SK-N-SH treated with all-trans-retinoic acid at 6 μM for 48 hours (cell line): Measurements from ENCODE around the gene SART3.

Source experiments
- ATAC-seq: fragments of 200-7000 bp; cut with Tn5 transposase; 3 replicates; pipeline ENCODE4 v1.9.1; 2020; ENCODE audit warnings: mild to moderate bottlenecking, moderate library complexity
- BACH2 ChIP-seq: fragments of 250-450 bp; sonication (Bioruptor Pico); IDR thresholded peaks from 2 replicates; pipeline ENCODE4 v1.9.0; 2021; ENCODE audit warnings: mild to moderate bottlenecking, borderline replicate concordance
- CREB5 ChIP-seq: fragments of 250-450 bp; sonication (Bioruptor Pico); IDR thresholded peaks from 2 replicates; pipeline ENCODE4 v1.5.1; 2020; ENCODE audit warnings: low read depth, mild to moderate bottlenecking, moderate library complexity
- CSDC2 ChIP-seq: fragments of 250-450 bp; sonication (Bioruptor Pico); IDR thresholded peaks from 2 replicates; pipeline ENCODE4 v1.5.0; 2020; ENCODE audit warnings: mild to moderate bottlenecking, moderate library complexity
- CSRNP3 ChIP-seq: fragments of 250-450 bp; sonication (Bioruptor Pico); IDR thresholded peaks from 2 replicates; pipeline ENCODE4 v1.5.1; 2021; ENCODE audit warnings: mild to moderate bottlenecking, moderate library complexity
- ESRRG ChIP-seq: fragments of 250-450 bp; sonication (Bioruptor Pico); IDR thresholded peaks from 2 replicates; pipeline ENCODE4 v1.6.1; 2021; ENCODE audit warnings: mild to moderate bottlenecking
- GLIS3 ChIP-seq: fragments of 250-450 bp; sonication (Bioruptor Pico); IDR thresholded peaks from 2 replicates; pipeline ENCODE4 v1.5.0; 2020; ENCODE audit warnings: mild to moderate bottlenecking, moderate library complexity
- PATZ1 ChIP-seq: fragments of 250-450 bp; sonication (Bioruptor Pico); IDR thresholded peaks from 2 replicates; pipeline ENCODE4 v1.8.0; 2020; ENCODE audit warnings: mild to moderate bottlenecking, moderate library complexity, borderline replicate concordance
- POU6F1 ChIP-seq: fragments of 250-450 bp; sonication (Bioruptor Pico); IDR thresholded peaks from 2 replicates; pipeline ENCODE4 v1.8.0; 2021; ENCODE audit warnings: low read depth, mild to moderate bottlenecking, moderate library complexity, borderline replicate concordance
- PPARA ChIP-seq: fragments of 250-450 bp; sonication (Bioruptor Pico); IDR thresholded peaks from 2 replicates; pipeline ENCODE4 v1.5.0; 2020; ENCODE audit warnings: mild to moderate bottlenecking, borderline replicate concordance
- RARB ChIP-seq: fragments of 250-450 bp; sonication (Bioruptor Pico); IDR thresholded peaks from 2 replicates; pipeline ENCODE4 v1.8.0; 2021; ENCODE audit warnings: mild to moderate bottlenecking, moderate library complexity
- SNAI2 ChIP-seq: fragments of 250-450 bp; sonication (Bioruptor Pico); IDR thresholded peaks from 2 replicates; pipeline ENCODE4 v1.5.0; 2020; ENCODE audit warnings: mild to moderate bottlenecking, moderate library complexity
- TCF4 ChIP-seq: fragments of 250-450 bp; sonication (Bioruptor Pico); IDR thresholded peaks from 2 replicates; pipeline ENCODE4 v1.8.0; 2021; ENCODE audit warnings: mild to moderate bottlenecking, moderate library complexity, borderline replicate concordance
- TOX ChIP-seq: fragments of 250-450 bp; sonication (Bioruptor Pico); IDR thresholded peaks from 2 replicates; pipeline ENCODE4 v1.8.0; 2021; ENCODE audit warnings: mild to moderate bottlenecking, moderate library complexity, borderline replicate concordance
- TSHZ2 ChIP-seq: fragments of 250-450 bp; sonication (Bioruptor Pico); IDR thresholded peaks from 2 replicates; pipeline ENCODE4 v1.5.0; 2020; ENCODE audit warnings: mild to moderate bottlenecking, moderate library complexity
- ZC3H10 ChIP-seq: fragments of 250-450 bp; sonication (Bioruptor Pico); IDR thresholded peaks from 2 replicates; pipeline ENCODE4 v1.5.1; 2021; ENCODE audit warnings: mild to moderate bottlenecking, moderate library complexity
- ZFP30 ChIP-seq: fragments of 450-650 bp; formaldehyde crosslinking; IDR thresholded peaks from 2 replicates; pipeline ENCODE4 v1.5.0; 2022; ENCODE audit warnings: mild to moderate bottlenecking, moderate library complexity
- ZNF565 ChIP-seq: fragments of 450-650 bp; formaldehyde crosslinking; conservative IDR thresholded peaks from 2 replicates; pipeline ENCODE4 v1.5.0; 2020; ENCODE audit warnings: low read depth, mild to moderate bottlenecking, moderate library complexity
- ZNF70 ChIP-seq: fragments of 450-650 bp; formaldehyde crosslinking; IDR thresholded peaks from 2 replicates; pipeline ENCODE4 v1.5.0; 2020; ENCODE audit warnings: mild to moderate bottlenecking, moderate library complexity
- ZNF8 ChIP-seq: fragments of 450-650 bp; formaldehyde crosslinking; IDR thresholded peaks from 2 replicates; pipeline ENCODE4 v1.5.0; 2020; ENCODE audit warnings: mild to moderate bottlenecking, moderate library complexity

The SART3 gene

GRCh38 chr12:108608616-108609015 lies 47.6 kb upstream of the SART3 start:
- TF ChIP-seq CSRNP3 (CRISPR knock-in tag) (no peak), PATZ1 (CRISPR knock-in tag) (no peak), ZNF8 (CRISPR knock-in tag) (no peak), ZC3H10 (CRISPR knock-in tag) (no peak), PPARA (CRISPR knock-in tag) (no peak), SNAI2 (CRISPR knock-in tag) (no peak), ESRRG (CRISPR knock-in tag) (no peak), POU6F1 (no peak), ZFP30 (CRISPR knock-in tag) (no peak), RARB (CRISPR knock-in tag) (no peak), BACH2 (CRISPR knock-in tag) (no peak), ZNF565 (no peak), TOX (no peak), GLIS3 (CRISPR knock-in tag) (no peak)
- TF ChIP-seq, all 23 proteins: peak for 0
- ATAC-seq = no peak

GRCh38 chr12:108607981-108608600 lies 47.1 kb upstream of the SART3 start:
- no peak for ATAC-seq
- TF ChIP-seq CSRNP3 (CRISPR knock-in tag) = no peak

GRCh38 chr12:108606492-108606891 lies 45.5 kb upstream of the SART3 start:
- TF ChIP-seq ZNF8 (CRISPR knock-in tag) (no peak), BACH2 (CRISPR knock-in tag) (no peak), TSHZ2 (CRISPR knock-in tag) (no peak), CSDC2 (CRISPR knock-in tag) (no peak), ZNF70 (CRISPR knock-in tag) (no peak), ZNF565 (no peak), ZC3H10 (CRISPR knock-in tag) (no peak), TCF4 (CRISPR knock-in tag) (no peak), CREB5 (CRISPR knock-in tag) (no peak), POU6F1 (no peak), PPARA (CRISPR knock-in tag) (no peak)
- no peak; the same call in 2 of the 3 replicates for ATAC-seq
